ENCODE results near the gene SMU1.

DNA sequence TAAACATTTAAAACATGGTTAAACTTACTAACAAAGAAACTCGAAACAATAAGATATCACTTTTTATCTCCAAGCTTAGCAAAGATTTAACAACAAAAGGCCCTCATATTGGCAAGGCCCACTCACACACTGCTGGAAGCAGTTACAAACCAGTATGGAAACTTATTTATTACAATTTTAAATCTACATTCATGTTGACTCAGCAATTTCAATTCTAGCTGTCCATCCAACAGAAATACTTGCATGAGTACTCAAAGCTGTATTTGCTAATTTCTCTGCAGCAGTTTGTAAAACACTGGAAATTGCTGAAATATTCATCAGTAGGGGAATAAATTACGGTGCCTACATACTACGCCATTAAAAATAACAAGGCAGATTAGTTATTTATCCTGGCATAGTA, 54.2 kb downstream of the SMU1 start:
- no peak for TF ChIP-seq EZH2 (IDR thresholded peaks at IDR 0.05)
- TF ChIP-seq SIN3A (IDR thresholded peaks at IDR 0.05; ENCODE audit: low read depth): no peak
- TF ChIP-seq, protein P1, sequence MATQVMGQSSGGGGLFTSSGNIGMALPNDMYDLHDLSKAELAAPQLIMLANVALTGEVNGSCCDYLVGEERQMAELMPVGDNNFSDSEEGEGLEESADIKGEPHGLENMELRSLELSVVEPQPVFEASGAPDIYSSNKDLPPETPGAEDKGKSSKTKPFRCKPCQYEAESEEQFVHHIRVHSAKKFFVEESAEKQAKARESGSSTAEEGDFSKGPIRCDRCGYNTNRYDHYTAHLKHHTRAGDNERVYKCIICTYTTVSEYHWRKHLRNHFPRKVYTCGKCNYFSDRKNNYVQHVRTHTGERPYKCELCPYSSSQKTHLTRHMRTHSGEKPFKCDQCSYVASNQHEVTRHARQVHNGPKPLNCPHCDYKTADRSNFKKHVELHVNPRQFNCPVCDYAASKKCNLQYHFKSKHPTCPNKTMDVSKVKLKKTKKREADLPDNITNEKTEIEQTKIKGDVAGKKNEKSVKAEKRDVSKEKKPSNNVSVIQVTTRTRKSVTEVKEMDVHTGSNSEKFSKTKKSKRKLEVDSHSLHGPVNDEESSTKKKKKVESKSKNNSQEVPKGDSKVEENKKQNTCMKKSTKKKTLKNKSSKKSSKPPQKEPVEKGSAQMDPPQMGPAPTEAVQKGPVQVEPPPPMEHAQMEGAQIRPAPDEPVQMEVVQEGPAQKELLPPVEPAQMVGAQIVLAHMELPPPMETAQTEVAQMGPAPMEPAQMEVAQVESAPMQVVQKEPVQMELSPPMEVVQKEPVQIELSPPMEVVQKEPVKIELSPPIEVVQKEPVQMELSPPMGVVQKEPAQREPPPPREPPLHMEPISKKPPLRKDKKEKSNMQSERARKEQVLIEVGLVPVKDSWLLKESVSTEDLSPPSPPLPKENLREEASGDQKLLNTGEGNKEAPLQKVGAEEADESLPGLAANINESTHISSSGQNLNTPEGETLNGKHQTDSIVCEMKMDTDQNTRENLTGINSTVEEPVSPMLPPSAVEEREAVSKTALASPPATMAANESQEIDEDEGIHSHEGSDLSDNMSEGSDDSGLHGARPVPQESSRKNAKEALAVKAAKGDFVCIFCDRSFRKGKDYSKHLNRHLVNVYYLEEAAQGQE (IDR thresholded peaks at IDR 0.05; ENCODE audit: low read depth): no peak
- TF ChIP-seq CTCF (IDR thresholded peaks at IDR 0.05 in 2 of 3, conservative IDR thresholded peaks at IDR 0.05 in 1 of 3; ENCODE audit: borderline replicate concordance in 1 of 3, insufficient read depth in 1 of 3, low read depth in 2 of 3, low read length in 2 of 3): no peak

Data from HCT116 (cell line).